HG02840 (cell line): ENCODE results near the gene CALN1.
"Not testable (repeated sequence)": the region's sequence is repeated elsewhere in the genome, so short reads cannot be mapped to it uniquely, and the experiment has no call there.

Experiments used
- ATAC-seq: cut with Tn5 transposase; IDR thresholded peaks from one replicate; pipeline ENCODE4 v1.9.1; 2021; ENCODE audit warnings: mild to moderate bottlenecking, moderate library complexity, moderate number of reproducible peaks; ENCODE audit not compliant: unreplicated experiment, low FRiP score

The CALN1 gene

GRCh38 chr7:72015136-72015535, 397.0 kb downstream of the CALN1 start:
- ATAC-seq: no peak

DNA sequence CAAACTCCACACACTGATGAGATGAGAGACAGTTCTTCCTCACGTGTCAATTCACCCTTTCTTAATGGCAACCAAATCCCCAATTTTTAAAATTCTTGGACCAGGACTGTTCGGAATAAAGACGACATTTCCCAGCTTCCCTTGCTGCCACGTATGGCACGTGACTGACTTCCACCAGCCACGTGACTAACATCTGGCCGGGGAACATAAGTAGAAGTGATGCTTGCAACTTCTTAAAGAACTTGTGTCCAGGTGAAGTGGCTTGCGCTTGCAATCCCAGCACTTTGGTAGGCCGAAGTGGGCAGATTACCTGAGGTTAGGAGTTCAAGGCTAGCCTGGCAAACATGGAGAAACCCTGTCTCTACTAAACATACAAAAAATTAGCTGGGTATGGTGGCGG, 405.1 kb downstream of the CALN1 start:
- no peak for ATAC-seq

DNA sequence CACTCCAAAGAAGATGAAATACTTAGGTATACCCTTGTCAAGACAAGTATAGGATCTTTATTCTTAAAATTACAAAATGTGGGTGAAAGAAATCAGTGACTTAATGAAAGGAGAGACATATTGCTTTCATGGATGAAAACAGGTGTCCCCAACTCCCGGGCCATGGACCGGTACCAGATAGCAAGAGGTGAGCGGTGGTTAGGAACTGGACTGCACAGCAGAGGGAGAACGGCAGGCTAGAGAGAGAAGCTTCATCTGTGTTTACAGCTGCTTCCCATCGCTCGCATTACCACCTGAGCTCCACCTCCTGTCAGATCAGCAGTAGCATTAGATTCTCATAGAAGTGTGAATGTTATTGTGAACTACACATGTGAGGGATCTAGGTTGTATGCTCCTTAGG, 408.9 kb downstream of the CALN1 start:
- ATAC-seq: no peak

DNA sequence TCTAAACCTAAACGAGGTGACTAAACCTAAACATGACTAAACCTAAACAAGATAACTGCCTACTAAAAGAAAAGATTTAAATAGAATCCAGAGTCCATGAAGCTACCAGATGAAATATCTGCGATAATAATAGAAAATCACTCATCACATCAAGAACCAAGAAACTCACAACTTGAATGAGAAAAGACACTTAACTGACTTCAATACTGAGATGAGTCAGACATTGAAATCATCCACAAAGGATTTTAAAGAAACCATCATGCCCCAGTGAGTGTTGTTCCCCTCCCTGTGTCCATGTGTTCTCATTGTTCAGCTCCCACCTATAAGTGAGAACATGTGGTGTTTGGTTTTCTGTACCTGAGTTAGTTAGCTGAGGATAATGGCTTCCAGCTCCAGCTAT, 416.0 kb downstream of the CALN1 start:
- ATAC-seq: no peak

DNA sequence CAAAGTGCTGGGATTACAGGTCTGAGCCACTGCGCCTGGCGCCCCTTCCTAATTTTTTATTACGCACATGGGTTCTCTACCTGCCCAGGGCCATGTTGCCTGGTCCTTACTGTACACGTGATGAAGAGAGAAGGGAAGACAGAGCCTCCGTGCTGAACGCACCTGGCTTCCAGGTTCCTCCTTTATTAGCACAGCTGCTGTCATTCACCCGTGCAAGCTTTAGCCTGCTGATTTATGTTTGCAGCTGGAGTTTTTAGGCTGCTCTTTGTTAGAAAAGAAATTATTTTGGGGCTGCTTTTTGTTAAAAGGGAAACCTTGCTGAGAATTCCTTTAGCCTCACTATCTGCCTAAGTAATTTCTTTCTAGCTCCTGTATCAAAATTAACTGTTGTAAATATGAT, 417.0 kb downstream of the CALN1 start:
- ATAC-seq: no peak

DNA sequence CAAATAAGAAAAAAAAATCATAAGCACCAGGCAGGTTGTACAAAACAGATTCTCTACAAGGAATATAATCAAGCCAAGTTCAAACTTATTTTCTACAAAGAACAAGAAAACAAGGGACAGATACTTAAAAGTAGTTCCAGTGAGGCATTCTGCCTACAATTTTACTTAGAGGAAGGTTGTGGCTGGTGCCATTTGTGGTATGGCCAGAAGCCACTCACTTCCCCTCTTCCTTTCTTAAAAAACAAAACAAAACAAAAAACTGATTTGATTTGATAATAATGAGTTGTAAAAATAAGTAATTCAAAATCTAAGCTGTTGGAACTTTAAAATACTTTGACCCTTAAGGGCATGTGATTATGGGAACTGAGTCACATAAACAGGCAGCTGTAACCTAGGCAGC, 420.6 kb downstream of the CALN1 start:
- ATAC-seq: no peak

DNA sequence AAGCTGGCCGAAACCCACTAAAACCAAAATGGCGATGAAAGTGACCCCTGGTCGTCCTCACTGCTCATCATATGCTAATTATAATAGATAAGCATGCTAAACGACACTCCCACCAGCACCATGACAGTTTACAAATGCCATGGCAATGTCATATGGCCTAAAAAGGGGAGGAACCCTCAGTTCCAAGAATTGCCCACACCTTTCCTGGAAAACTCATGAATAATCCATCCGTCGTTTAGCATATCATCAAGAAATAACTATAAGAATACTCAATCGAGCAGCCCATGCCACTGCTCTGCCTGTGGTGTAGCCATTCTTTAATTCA, 422.0 kb downstream of the CALN1 start:
- ATAC-seq: no peak

- no peak for ATAC-seq
Measured at GRCh38 chr7:71988201-71988600, 423.9 kb downstream of the CALN1 start.

DNA sequence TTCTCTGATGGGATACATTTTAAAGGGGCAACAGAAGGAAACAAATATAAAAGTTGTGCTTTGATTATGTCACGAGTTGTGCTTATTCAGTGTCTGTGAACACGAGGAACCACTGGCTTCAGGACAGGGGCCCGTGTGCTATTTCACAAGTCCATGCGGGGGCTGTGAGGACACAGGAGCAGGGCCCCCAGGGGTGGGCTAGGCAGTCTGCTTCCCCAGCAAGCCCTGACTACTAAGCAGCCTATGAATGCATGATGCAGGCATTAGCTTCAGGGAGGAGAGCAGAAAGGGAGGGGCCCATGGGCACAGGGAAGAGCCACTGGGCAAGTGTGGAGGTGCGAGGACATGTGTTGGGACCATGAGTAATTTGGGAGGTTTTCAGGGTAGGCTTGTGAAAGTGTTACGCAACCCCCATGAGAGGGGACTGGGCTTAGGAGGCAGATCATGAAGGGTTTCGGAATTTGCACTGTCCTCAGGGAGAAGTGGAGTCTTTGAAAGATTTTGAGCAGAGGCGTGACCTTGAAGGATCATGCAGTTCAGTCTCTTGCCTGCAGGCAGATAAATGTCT, 424.9 kb downstream of the CALN1 start:
- no peak for ATAC-seq

GRCh38 chr7:71984348-71984747, 427.8 kb downstream of the CALN1 start:
- no peak for ATAC-seq

DNA sequence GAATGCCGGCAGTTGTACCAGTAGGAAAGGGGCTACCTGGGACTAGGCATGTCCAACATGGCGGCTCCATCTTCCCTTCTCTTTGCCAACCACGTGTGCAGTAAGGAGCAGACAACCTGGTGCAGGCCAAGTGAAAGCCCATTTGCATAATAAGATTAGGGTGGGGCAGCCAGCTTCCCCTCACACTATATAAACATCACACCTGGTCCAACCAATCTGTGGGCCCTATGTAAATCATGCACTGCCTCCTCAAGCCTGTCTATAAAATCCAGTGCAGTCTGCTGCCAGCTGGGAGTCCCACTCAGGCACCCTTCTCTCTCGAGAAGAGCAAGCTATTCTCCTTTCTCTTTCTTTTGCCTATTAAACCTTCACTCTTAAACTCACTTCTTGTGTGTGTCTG, 429.3 kb downstream of the CALN1 start:
- no peak for ATAC-seq

DNA sequence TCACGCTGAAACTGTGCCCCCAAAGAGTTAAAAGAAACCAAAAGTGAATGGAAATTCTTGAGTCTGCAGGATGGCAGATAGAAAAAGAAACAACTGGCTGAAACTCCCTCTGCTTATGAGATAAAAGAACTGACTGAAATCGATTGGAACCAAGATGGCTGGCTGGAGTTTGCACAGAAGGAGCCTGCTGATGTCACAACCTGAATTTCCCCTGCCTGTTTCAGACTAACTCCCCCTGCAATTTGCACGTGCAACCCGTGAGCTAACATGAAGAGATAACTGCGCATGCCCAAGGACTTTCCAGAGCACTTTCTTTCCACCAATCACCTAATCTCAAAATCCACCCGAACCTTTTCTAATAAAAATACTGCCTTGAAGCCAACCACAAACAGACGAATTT, 435.5 kb downstream of the CALN1 start:
- ATAC-seq: no peak

- ATAC-seq: no peak
Measured at GRCh38 chr7:71974611-71975010, 437.5 kb downstream of the CALN1 start.

DNA sequence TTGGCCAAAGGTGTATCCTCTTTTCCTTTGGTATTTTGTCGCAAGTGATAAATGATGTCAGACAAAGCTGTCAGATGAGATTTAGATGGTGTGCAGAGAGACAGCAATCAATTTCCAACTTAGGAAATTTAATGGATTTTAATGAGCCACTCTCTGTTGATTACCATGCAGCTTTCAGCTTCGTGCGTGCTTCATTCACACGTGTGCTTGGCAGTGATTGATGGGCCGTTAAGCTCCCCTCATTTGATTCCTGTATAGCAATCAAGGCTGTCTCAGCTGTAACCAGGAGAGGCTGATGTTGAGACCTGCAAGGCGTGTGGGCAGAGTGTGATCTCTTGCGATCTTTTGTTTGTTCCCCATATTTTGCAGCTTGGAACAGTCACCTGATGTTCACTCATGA, 439.6 kb downstream of the CALN1 start:
- no peak for ATAC-seq

GRCh38 chr7:71970725-71971124, 441.4 kb downstream of the CALN1 start:
- no peak for ATAC-seq

DNA sequence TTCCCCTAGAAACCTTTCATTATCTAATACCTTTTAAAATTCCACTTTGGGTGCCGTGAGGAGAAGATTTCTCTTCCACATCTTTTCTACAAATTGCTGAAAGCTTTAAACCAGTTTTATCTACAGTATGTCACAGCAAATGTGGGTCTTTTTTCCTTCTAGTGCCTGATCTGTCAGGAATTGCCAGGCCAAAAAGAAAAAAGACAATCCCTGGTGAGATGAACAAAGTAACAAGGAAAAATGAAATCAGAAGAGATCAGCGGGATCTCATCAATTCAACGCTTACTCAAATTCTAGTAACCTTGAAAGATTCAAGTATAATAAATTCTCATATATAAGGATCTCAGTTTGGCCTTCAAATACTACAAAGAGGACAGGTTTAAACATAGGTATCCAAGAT, 449.5 kb downstream of the CALN1 start:
- no peak for ATAC-seq

DNA sequence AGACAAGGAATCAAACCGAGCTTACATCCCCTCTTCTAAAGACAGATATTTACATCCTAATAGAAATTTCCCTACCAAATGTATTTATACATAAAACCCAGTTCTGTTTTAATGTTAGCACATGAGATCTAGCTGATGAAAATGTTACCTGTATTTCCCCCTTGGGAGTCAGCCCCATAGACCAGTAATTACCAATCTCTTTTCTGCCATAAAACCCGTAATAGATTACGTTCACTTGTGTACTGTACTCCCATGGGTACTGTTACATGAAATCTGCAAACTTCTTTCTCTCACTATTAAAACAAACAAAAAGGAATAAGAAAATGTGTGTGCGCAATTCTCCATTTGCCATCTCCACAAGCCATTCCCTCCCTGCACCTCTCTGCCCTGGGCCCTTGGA, 450.9 kb downstream of the CALN1 start:
- no peak for ATAC-seq

- ATAC-seq: no peak
Measured at GRCh38 chr7:71942115-71942514, 470.0 kb downstream of the CALN1 start.

GRCh38 chr7:71937840-71938371, 474.2 kb downstream of the CALN1 start:
- no peak for ATAC-seq

GRCh38 chr7:71935674-71936073, 476.5 kb downstream of the CALN1 start:
- ATAC-seq: no peak

GRCh38 chr7:71933426-71933825, 478.7 kb downstream of the CALN1 start:
- ATAC-seq: no peak

- ATAC-seq: no peak
Measured at GRCh38 chr7:71925663-71926062, 486.5 kb downstream of the CALN1 start.

- not testable (repeated sequence) for ATAC-seq
Measured at GRCh38 chr7:71914204-71914603, 497.9 kb downstream of the CALN1 start.
